ENCODE results near the gene MAPRE2.

GRCh38 chr18:35157181-35157580, 116.0 kb downstream of the MAPRE2 start:
- no peak for TF ChIP-seq EZH2 (optimal IDR thresholded peaks at IDR 0.05; ENCODE audit: low read depth, low read length)
- no peak for TF ChIP-seq CTCF (IDR thresholded peaks at IDR 0.05; ENCODE audit: low read length)
- TF ChIP-seq EZH2phosphoT487 (IDR thresholded peaks at IDR 0.05; ENCODE audit: low read length) = no peak
